GM12875 (cell line): ENCODE measurements around the gene GINS2.

ENCODE experiments used
- H3K4me3 ChIP-seq: one replicate; pipeline ENCODE4 v1.5.1; 2011; ENCODE audit warnings: low read depth, low read length, control low read depth
- TF ChIP-seq, protein P1 (sequence below): IDR thresholded peaks from 2 replicates; pipeline ENCODE4 v1.5.1; 2011; ENCODE audit warnings: low read depth, mild to moderate bottlenecking, control low read depth, inconsistent platforms, low read length, moderate library complexity, borderline replicate concordance; ENCODE audit not compliant: insufficient read depth

The GINS2 gene

DNA sequence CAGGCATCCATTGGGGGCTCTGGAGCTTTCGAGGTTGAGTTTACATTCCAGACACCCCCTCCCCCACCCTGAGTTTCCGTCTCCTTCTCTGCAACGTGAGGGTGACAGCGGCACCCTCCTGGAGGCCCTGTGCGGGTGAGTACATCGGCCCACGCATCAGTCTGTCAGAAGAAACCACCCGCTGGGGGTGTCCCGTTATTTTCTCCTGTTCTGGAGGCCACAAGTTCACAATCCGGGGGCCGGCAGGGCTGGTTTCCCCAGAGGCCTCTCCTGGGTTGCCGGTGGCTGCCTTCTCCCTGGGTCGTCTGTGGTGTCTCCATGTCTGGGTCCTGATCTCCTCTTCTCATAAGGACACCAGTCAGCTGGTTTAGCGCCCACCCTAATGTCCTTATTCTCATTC, 39.9 kb downstream of the GINS2 start:
- TF ChIP-seq, protein P1, sequence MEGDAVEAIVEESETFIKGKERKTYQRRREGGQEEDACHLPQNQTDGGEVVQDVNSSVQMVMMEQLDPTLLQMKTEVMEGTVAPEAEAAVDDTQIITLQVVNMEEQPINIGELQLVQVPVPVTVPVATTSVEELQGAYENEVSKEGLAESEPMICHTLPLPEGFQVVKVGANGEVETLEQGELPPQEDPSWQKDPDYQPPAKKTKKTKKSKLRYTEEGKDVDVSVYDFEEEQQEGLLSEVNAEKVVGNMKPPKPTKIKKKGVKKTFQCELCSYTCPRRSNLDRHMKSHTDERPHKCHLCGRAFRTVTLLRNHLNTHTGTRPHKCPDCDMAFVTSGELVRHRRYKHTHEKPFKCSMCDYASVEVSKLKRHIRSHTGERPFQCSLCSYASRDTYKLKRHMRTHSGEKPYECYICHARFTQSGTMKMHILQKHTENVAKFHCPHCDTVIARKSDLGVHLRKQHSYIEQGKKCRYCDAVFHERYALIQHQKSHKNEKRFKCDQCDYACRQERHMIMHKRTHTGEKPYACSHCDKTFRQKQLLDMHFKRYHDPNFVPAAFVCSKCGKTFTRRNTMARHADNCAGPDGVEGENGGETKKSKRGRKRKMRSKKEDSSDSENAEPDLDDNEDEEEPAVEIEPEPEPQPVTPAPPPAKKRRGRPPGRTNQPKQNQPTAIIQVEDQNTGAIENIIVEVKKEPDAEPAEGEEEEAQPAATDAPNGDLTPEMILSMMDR, result no peak

DNA sequence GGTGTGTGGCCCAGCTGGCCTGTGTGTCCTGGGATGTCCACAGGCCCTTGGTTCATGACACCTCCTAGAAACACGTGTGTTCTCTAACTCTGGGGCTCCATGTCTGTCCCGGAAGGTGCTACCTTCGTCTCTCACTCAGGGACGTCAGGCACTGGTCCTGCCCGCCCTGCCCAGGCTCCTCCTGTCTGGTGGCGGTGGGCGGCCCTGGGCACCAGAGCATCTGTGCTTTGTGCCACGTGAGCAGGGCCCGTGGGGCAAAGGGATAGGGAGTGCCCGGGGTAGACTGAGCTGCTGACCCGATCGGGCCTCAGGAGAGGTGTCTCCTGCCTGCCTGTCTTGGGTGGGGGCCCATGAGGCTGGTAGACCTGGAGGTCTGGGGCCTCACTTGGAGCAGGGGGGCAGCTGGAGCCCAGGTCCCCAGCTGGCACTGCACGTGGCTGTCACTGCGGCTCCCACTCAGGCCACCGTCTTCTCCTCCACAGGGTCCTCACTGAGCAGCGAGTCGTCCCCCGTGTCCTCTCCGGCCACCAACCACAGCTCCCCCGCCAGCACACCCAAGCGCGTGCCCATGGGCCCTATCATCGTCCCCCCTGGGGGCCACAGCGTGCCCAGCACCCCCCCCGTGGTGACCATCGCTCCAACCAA, 40.6 kb downstream of the GINS2 start:
- no peak overlapping the region for H3K4me3 ChIP-seq
- TF ChIP-seq, protein P1, result no peak

More for the DNA sequence above, 39.9 kb downstream of the GINS2 start:
- no peak overlapping the region for H3K4me3 ChIP-seq

DNA sequence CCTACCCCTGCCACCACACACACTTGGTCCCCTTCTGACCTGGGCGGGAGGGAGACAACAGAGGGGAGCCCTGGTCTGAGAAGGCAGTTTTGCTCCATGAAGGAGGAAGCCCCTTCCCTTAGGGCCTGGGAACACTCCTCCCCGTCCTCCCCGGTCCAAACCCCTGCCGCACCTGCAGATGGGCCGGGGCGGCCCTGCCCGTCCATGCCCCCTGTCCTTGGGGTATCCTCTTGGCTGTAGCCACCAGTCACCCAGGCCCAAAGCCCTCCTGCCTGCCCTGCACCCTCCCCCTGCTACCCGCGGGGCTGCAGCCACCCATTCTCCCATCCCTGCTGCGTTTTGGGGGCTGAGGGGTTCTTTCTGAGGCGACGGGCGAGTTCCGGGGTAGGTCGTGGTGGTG, 41.8 kb downstream of the GINS2 start:
- TF ChIP-seq, protein P1, result no peak
- H3K4me3 ChIP-seq, result no peak overlapping the region

DNA sequence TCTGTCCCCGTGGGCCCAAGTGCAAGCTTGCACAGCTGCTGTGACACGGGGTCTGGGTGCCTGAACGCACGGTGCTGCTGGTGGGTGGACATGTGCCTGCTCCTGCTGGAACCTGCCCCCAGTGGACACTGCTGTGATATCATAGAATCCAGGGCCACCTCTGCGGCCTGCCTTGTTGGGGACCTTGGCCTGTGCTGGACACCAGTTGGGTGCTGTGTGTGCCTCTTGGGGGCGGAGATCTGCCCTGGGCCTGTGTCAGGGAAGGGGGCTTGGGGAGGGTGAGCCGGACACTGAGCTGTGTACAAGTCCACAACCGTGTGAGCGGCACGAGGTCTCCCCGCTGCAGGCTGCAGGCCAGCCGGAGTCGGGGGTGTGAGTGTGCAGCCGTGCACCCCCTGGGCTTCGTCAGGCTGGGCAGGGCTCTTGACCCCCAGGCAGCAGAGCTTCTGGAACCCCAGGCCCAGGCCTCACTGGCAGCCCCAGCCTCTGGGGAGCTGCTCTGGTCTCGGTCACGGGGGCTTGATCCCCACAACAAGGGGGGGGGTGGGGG, 42.3 kb downstream of the GINS2 start:
- TF ChIP-seq, protein P1, result no peak
- H3K4me3 ChIP-seq, result no peak overlapping the region

DNA sequence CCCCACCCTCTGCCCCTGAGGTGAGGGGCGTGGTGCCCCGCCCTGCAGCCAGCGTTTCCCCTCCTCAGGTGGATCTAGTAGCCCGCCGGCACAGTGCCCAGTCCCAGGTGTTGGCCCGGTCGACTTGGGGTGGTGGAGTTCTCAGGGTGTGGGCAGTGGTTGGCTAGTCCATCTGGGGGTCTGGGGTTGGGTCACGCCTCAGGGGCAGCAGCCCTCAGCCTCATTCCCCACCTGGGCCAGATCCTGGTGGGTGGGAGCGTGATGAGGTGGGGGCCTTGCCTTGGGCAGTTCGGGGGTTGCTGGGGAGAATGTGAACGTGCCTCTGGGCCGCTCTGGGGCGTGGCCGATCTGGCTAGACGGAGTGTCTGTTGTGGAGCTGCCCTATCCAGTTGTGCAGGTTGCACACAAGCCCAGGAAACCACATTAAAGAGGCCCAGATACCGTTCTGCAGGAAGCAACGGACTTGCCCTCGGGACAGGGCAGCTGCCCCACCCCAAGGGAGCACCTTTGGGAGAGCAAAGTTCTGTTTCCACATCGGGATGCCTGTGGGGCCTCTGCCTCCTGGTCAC, 43.6 kb downstream of the GINS2 start:
- H3K4me3 ChIP-seq, result no peak overlapping the region
- TF ChIP-seq, protein P1, result no peak

DNA sequence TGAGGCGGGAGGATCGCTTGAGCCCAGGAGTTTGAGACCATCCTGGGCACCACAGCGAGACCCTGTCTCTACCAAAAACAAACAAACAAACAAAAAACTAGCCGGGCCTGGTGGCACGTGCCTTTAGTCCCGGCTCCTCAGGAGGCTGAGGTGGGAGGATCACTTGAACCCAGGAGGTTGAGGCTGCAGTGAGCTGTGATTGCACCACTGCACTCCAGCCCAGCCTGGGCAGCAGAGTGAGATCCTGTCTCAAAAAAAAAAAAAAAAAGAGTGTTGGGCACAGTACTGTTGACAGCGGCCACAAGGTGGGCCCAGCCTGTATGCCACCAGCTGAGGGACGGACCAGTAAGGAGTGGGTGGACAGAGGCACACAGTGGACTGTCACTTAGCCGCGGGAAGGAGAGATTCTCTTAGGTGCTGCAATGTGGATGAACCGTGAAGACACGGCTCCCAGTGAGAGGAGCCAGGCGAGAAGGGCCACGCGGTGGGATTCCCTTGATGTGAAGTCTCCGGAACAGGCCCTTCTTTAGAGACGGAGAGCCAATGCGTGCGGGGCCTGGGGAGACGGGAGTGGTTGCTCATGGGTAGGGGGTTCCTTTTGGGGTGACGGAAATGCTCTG, 44.6 kb downstream of the GINS2 start:
- TF ChIP-seq, protein P1, result no peak

More for the DNA sequence above, 44.6 kb downstream of the GINS2 start:
- no peak overlapping the region for H3K4me3 ChIP-seq
